NOMO-1 (cell line): Measurements from ENCODE around the gene AP5Z1.
A peak's percentile ranks its signal among the peaks of the same experiment; 100 is the strongest.

ENCODE experiments used
- DNase-seq, 2 experiments: peaks; one replicate each; lab custom pipeline; 2025; ENCODE audit not compliant: unreplicated experiment in 2 of 2; lab: John Stamatoyannopoulos, UW

Gene AP5Z1

GRCh38 chr7:4745971-4746919 lies 29.2 kb upstream of the AP5Z1 start:
- peak; percentile 39 to 85 for DNase-seq

DNA sequence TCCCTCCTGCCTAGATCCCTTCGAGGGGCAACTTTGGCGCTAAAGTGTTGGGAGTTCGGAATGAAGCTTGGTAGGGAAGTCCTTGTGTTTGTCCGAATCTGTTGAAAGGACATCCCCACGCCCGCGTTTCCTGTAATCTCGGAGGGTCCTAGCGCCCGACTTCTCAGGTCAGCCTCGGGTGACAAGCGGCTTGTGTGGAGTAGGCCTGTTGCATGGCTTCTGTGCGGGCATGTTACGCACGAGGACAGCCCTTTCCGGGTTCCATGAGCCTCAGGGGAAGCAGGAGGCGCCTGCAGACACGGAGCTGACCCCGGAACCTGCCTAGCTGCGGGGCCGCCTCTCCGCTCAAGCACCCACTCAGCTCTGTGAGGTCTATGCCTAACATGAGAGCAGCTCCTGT lies 28.4 kb upstream of the AP5Z1 start:
- DNase-seq, result no peak

GRCh38 chr7:4747746-4748145 lies 27.7 kb upstream of the AP5Z1 start:
- no peak for DNase-seq

DNA sequence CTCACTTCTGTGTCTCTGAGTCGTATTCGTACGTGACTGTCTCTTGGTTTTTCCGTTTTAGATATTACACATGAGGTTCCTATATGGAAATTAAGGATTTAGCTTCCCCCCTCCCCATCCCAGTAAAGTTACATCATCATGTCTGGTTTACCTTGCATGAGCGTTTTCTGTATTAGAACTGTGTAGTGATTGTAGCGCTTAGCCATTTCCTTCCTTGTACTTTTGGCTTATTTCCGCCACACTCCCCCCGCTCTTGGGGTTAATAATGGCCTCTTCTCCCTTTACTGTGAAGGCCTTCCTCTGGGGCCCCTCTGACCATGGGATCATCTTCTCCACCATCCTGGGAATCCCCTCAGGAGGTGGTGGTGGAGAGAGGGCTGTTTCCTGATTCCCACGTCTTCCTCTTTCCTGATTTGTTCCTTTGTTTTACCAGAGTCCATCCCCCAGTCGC lies 27.2 kb upstream of the AP5Z1 start:
- DNase-seq, result no peak

DNA sequence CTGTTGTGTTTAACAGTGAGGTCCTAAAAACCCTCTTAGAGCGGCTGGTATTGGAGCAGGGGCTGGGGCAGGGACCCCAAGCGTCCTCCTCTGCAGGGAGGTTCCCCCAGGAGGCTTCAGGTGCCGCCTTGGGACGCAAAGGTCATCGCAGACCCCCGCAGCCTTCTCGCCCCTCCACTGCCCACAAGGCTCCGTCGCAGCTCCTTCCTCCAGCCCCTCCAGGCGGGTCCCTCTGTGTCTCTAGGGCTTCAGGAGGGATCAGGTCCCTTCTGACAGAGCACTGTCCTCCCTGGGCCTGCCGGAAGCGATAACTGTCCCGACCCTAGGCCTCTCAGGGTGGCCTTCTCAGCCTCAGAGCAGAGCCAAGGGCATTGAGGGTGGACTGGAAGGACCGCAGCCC lies 26.1 kb upstream of the AP5Z1 start:
- DNase-seq, result no peak

DNA sequence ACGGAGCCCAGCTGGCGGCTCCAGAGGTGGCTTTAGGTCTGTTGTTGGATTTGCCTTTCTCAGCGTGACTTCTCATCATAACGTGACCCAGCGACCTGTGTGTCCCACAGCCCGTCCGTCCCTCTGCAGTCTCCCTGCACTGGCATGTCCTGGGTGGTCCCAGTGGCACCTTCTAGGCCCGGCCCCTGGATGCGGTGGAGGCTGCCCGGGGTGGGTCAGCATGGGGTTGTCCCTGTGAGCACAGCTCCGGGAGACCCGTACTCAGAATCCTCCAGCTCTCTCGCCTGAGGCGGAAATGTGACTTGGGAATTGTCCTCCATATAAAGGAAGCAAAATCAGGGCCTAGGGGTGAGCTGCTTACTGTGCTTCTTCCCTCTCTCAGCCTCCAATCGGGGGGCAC lies 25.6 kb upstream of the AP5Z1 start:
- DNase-seq, result no peak

DNA sequence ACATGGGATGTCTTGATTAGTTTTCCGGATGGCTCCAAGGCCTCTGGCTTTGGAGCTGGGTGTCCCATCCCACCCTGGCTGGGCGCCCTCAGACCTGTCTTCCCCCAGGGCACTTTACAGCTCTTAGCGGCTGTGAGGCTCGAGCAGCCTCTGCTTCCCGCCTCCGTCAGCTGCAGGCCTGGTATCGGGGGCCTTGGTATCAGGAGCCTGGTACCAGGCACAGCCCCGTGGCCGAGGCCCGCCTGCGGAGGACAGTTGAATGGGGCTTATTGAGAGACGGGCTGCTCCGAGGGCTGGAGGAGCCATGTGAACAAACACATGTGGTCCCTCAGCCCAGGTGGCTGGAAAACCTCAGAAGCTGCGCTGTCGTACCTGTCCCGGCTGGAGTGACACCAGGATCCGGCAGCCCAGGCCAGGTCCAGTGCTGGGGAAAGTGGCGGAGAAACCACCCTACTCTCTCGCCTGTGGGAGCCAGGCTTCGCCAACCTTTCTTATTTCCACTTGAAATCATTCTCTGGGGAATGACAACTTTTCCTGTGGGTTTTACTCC lies 23.9 kb upstream of the AP5Z1 start:
- DNase-seq, result no peak

DNA sequence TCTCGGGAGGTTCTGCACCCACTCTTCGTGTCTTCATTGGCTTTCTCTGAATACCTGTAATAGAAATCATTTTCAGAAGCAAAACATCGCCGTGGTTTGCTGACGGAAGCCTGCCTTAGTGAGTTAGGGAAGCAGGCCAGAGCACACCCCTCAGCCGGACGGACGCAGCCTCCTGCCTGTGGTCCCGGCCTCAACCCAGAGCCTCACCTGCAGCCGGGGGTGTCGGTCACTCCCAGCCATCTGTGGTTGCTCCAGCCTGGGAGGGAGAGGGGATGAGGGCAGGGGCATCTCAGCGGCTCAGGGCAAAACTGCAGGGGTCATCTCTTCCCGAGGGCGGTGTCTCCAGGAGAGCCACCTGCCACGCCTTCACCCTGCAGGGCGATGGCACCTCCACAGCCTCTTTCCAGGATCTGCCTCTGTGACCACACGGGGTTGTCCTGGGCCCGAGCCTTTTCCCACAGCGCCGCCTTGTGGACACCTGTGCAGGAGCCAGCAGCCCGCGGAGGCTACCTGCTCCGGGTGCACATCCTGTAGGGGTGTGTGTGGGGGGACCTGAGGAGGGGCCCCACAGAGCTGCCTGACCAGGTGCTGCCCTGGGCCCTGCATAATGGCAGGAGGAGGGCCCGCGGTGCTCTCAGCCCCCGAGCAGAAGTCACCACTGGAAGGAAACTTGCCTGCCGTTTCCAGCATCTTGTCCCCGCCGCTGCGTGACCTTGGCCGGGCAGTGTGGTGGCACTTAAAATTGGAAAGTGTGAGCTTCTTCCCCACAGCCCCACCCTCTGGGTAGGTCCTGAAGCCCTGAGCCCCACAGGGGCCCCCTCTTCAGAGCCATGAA lies 21.6 kb upstream of the AP5Z1 start:
- peak; percentile 19 to 38 for DNase-seq

DNA sequence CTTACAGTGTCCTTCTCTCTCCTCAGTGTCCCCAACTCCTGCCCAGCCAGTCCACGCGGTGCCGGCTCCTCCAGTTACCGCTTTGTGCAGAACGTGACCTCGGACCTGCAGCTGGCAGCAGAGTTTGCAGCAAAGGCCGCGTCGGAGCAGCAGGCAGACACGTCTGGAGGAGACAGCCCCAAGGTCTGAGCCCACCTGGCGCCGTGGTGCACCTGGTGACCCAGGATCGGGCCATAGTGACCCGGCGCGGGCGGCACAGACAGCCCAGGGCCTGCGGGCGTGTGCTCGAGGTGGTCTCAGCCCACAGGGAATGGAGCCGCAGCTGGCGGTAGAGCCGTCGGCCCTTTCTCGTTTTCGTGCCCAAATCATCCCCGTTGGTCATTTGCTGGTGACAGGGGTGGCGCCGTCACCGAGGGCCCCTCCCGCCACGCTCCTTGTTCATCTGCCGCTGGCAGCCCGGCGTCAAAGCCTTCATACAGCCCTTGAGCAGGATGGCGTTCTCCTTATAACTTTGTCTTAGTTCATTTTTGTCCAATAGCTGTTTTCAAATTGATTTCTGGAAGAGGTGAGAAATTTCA lies 20.9 kb upstream of the AP5Z1 start:
- no peak for DNase-seq

DNA sequence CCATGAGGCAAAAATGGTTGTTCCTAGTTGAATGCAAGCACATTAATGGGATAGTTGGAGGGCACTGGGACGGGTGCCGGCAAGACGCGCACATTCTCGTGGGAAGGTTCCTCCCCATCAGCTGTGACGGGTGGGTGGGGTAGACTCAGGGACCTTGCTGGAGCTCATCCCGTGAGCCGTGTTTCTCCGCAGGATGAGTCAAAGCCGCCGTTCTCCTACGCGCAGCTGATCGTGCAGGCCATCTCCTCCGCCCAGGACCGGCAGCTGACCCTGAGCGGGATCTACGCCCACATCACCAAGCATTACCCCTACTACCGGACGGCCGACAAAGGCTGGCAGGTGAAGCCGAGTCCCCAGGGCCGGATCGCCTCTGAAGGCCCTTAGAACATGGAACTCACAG lies 20.4 kb upstream of the AP5Z1 start:
- no peak for DNase-seq

DNA sequence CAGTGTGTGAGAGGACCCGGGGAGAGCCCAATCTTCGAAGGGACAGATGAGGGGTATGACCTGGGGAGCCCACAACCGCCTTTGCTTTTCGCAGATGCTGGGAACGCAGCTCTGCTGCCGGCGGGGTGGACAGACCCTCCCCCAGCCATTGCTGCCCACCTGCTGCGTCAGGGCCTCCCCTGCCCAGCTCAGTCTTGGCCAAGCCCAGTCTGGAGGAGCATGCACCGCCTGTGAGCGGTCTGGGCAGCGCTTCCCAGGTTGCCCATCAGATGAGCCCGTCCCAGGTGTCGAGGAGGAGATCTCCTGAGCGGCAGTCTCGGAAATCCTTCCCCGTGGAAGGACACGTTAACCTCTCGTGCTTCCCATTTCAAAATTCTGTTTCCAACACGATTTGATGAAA lies 17.3 kb upstream of the AP5Z1 start:
- DNase-seq, result no peak

- DNase-seq, result no peak
Observed at GRCh38 chr7:4758791-4759190, 16.6 kb upstream of the AP5Z1 start.

DNA sequence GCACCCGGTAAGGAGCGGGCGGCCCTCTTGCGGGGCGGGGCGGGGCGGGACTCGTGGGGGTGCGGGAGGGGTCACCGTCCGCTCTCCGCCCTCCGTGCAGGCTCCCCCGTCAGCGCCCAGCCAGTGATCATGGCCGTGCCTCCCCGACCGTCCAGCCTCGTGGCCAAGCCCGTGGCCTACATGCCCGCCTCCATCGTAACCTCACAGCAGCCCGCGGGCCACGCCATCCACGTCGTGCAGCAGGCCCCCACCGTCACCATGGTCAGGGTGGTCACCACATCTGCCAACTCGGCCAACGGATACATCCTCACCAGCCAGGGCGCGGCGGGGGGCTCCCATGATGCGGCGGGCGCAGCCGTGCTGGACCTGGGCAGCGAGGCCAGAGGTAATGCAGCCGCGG lies 16.2 kb upstream of the AP5Z1 start:
- DNase-seq, result no peak

DNA sequence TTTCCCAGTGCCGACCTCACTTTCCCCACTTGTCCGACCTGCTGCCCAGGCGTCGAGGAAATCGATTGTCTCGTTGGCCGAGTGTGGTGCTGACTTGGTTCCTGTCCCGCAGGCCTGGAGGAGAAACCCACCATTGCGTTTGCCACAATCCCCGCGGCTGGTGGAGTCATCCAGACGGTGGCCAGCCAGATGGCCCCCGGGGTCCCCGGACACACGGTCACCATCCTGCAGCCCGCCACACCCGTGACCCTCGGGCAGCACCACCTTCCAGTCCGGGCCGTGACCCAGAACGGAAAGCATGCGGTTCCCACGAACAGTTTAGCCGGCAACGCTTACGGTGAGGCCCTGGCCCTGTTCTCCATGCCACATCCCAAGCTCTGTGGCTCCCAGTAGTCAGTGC lies 14.5 kb upstream of the AP5Z1 start:
- DNase-seq, result no peak

- no peak for DNase-seq
Observed at GRCh38 chr7:4762121-4763055, 13.0 kb upstream of the AP5Z1 start.

DNA sequence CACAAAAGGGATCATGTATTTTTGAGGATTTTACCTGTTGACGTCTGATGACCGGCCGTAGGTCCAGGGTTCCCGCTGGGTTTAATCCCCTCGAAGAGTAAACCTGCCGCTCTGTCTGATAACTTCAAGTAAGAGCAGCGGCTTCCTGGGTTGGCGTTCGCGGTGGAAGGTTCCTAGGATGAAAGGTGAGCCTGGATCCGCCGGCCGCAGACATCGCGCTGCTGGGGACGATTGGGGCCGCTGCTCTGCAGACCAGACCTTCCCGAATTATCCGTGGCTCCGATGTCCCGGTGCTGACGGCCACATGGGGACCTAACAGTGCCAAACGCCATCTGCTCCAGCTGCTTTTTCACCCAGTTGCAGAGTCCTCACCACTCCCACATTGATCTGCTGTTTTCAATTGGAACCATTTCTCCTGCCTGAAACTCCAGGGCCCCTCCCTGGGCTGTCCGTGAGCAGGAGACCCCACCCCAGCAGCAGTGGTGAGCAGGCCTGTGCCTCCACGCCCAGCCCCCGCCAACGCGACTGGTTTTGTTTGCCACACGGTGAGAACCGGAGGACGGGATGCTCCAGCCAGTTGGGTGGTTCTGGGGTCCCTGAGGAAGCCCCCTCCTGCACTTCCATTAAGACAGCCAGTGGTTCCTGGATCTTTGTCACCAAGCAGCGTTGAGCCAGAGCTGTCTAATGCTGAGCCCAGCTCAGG lies 12.2 kb upstream of the AP5Z1 start:
- DNase-seq, result no peak

DNA sequence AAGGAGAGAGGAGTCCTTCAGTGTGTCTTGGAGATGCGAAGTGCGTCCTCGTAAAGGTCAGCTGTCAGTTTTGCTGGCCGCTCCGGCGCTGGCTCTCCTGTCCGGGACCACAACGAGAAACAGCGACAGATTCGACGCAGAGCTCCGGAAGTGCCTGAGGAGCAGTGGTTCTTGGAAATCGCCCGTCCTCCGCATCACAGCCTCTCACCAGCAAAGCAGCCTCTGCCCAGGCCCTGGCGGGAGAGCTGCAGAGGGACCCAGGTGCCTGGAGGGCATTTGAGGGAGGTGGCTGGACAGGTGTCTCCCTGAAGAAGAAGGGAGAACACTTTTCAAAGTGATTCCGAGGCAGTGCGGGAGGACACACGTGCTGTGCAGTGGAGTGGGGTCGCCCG lies 11.6 kb upstream of the AP5Z1 start:
- no peak for DNase-seq

GRCh38 chr7:4764402-4765007 lies 10.9 kb upstream of the AP5Z1 start:
- DNase-seq, result no peak
